ENCODE measurements around the gene PDE4A. TPM values are rescaled to one million over a fixed set of nuclear protein-coding genes. Genes with fewer than 3 reads are reported as not detected.

PDE4A gene
- total and polyA plus RNA-seq, 10 of the 15 experiments (the other 5 are each of a cell fraction or from before 2014, with no cell fraction given), result 0.24 to 13.3 (median 4.9) TPM

- peak; percentile 23 for TF ChIP-seq E4F1 (IDR thresholded peaks at IDR 0.05; ENCODE audit: borderline replicate concordance, partially characterized antibody)
- peak; percentile 83 to 89 for TF ChIP-seq IKZF2 (IDR thresholded peaks at IDR 0.05)
Measured at GRCh38 chr19:10416380-10417257, 3.7 kb upstream of the PDE4A start (continued).

GRCh38 chr19:10417541-10418234 lies 2.6 kb upstream of the PDE4A start:
- Histone ChIP-seq H3K9ac (ENCODE audit: control insufficient read depth, insufficient read depth, low read length) (no peak overlapping the region), H3K79me2 (ENCODE audit: control insufficient read depth, insufficient read depth, low read length) (no peaks in the 10 kb centered on the region), H3K4me3 (no peak overlapping the region), H3K4me2 (ENCODE audit: control insufficient read depth, insufficient read depth) (no peak overlapping the region), H2AFZ (ENCODE audit: control insufficient read depth, low read depth, low read length) (no peak overlapping the region), H4K20me1 (ENCODE audit: control insufficient read depth, insufficient read depth) (no peaks in the 10 kb centered on the region; the same call in 1 of the 2 replicates), H3K27ac (ENCODE audit: control insufficient read depth, insufficient read depth) (no peak overlapping the region), H3K4me1 (ENCODE audit: control insufficient read depth, insufficient read depth, low read length) (peaks cover 51% of the 10 kb centered on the region), H3K27me3 (replicated peaks in 1 of 2; ENCODE audit: control insufficient read depth in 2 of 2, insufficient read depth in 2 of 2, low read length in 1 of 2) (peaks cover 0 to 17% of the 10 kb centered on the region in 2 experiments; a peak in 3 of 4 replicates), H3K9me3 (replicated peaks; ENCODE audit: control insufficient read depth, insufficient read depth, low read length) (peaks cover 2% of the 10 kb centered on the region; the same call in 2 of the 3 replicates), H3K36me3 (ENCODE audit: control insufficient read depth in 2 of 2, insufficient read depth in 2 of 2, low read length in 1 of 2) (no peaks in the 10 kb centered on the region)
- in situ Hi-C loops (cut with MboI) (no loop called here), intact Hi-C loops (cut with micrococcal nuclease; ENCODE audit: unreplicated experiment) (loop anchor here (10.0 kb wide), 1 partner anchor 237 kb away; the partner anchor contains the start of gene ILF3)
- DNase-seq (ENCODE audit: low read depth, low spot score), result no peak
- TF ChIP-seq RCOR1 (conservative IDR thresholded peaks at IDR 0.05; ENCODE audit: low read depth, low read length), result no peak
- peak; percentile 32 for TF ChIP-seq IKZF1 (conservative IDR thresholded peaks at IDR 0.05)
- no peak for TF ChIP-seq ZNF622 (IDR thresholded peaks at IDR 0.05)
- 0 out of 4 replicates have a peak, but pooled peaks of 1 of the 2 experiments have one; percentile 3 for TF ChIP-seq IKZF2 (IDR thresholded peaks at IDR 0.05)
- TF ChIP-seq GATAD2B (conservative IDR thresholded peaks at IDR 0.05; ENCODE audit: low read depth), result peak; percentile 26; the same call in 1 of the 2 replicates
- no TSS peak for BruUV-seq (replicated peaks)
- SMC1A ChIA-PET (ENCODE audit: uncharacterized antibody, unreplicated experiment), result interaction anchor here (1.0 to 16.0 kb wide), 6 partner anchors 11 to 147 kb away, joined by 3 to 364 read pairs (median 5); partner anchors contain the start of genes CDC37, ICAM1 and PDE4A
- CTCF ChIA-PET, result interaction anchor here (0.5 to 28.5 kb wide), 14 partner anchors 7 to 279 kb away, joined by 3 to 1053 read pairs (median 3); partner anchors contain the start of genes CDC37, ICAM1 and PDE4A
- POLR2A ChIA-PET, result interaction anchor here (0.5 to 7.8 kb wide), 11 partner anchors 9 to 148 kb away, joined by 3 to 122 read pairs (median 5); partner anchors contain the start of genes CDC37, ICAM1, KRI1 and TYK2
- no peak for ATAC-seq
- WGBS (ENCODE audit: insufficient coverage, insufficient replicate concordance, low lambda C conversion rate, missing lambda C conversion rate), result 40% methylated on average over 30 of the region's 30 CpGs
- RAD21 ChIA-PET (ENCODE audit: unreplicated experiment), result interaction anchor here (0.6 to 10.2 kb wide), 15 partner anchors 10 to 282 kb away, joined by 3 to 209 read pairs (median 4); partner anchors contain the start of genes CDC37, DNMT1 and ICAM1
- FAIRE-seq, result no peak

Data from GM12878 (cell line).